HG03108 (cell line): ENCODE measurements around the gene FAM236C.
A peak's percentile ranks its signal among the peaks of the same experiment; 100 is the strongest.
"Not testable (repeated sequence)": the region's sequence is repeated elsewhere in the genome, so short reads cannot be mapped to it uniquely, and the experiment has no call there.

Experiments used
- ATAC-seq: cut with Tn5 transposase; IDR thresholded peaks from one replicate; pipeline ENCODE4 v1.9.1; 2021; ENCODE audit warnings: moderate library complexity; ENCODE audit not compliant: unreplicated experiment

FAM236C gene

DNA sequence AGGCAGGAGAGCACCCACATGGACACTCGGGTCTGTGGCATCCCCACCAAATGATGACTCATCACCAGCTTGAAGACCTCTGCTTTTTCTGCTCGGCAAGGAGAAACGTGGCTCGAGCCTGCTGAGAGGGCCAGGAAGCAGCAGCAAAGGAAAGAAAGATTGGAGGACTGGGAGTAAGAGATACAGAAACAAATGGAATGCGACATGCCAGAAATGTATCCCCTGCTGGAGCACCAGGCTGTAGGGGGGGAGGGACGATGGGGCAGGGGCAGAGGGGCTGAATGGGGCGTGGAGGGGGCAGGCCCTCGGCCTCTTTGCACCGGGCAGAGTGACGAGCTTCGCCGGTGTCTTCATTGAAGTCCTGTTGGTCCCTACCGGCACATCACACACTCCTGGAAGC is at the start of gene FAM236C:
TSS of gene FAM236C (plus strand) at position 301 of the 400 bp plus-strand sequence. CDS start 100 bp downstream, outside the sequence.
- ATAC-seq, result not testable (repeated sequence)

DNA sequence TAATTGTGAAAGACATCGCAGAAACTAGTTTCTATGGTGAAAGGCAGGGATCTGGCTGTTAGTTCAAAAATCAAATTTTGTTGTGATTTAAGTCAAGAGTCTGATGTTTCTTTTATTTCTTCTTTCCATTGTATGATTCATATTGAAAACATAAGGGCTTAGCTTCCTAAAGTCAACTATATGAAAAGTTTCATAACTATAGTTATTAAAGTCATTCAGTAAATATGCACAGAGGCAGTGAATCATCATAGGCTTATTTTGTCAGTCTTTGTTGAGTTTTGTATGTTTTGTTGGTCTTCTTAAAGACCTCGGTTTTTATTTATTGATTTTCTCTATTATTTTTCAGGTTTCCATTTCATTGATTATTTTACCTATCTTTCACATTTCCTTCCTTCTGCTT is 29.5 kb upstream of the FAM236C start:
- not testable (repeated sequence) for ATAC-seq

DNA sequence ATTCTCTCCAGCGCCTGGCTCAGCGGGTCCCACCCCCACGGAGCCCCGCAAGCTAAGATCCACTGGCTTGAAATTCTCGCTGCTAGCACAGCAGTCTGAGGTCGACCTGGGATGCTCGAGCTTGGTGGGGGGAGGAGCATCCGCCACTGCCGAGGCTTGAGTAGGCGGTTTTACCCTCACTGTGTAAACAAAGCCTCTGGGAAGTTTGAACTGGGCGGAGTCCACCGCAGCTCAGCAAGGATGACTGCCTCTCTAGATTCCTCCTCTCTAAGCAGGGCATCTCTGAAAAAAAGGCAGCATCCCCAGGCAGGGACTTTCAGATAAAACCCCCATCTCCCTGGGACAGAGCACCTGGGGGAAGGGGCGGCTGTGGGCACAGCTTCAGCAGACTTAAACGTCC is 22.7 kb upstream of the FAM236C start:
- ATAC-seq, result not testable (repeated sequence)

DNA sequence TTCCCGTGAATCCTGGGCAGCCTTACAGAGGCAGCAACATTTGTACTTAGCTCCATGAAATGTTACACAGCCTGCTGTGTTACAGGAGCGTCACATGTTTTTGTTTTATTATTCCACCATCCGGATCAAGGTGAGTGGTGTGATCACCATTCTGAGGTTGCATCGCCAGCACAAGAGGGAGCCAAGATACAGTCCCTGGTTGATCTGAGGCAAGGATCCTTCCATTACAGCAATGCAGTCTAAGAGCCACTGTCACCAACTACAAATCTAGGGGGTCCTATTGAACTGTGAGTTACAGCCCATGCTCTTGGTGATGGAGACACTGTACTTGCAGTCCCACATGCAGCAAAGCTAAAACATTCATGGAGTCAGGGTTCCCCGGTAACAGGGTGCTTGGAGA is 3.7 kb downstream of the FAM236C start:
- ATAC-seq, result not testable (repeated sequence)

DNA sequence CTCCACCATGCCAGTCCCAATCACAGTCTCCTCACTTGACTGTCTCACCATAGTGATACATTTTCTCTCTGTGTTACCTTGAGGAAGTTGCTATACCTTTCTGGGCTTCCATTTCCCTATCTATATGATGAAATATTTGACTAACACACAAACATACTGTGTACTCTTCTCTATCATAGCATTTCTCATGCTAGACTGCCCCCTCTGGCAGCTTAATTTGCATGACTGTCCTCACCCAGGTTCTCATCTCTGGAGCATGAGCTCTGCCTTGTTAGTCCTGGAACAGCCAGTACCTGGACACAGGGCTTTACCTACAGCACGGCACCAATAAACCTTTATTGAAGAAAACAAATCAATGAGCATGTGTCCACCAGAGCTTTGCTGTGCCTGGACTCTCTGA is 19.9 kb downstream of the FAM236C start:
- ATAC-seq, result not testable (repeated sequence)

DNA sequence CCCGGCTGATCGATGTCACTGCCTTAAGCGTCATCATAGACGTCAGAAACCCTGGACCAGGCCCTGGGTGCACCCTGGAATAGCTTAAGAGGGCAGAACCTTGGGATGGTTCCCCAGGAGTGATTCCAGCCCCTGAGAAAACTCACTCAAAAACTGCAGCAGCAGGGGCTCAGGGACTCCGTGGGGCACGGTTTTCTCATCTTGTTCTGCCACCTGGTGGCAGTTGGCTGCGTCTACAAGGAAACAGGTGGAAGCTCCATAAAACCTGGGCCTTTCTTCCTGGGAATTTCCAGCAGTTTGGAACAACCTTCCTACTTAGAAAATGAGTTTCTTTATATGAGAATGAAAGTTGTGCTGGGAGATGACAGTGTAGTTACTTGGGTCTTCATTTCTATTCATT is 24.0 kb downstream of the FAM236C start:
- ATAC-seq, result not testable (repeated sequence)

DNA sequence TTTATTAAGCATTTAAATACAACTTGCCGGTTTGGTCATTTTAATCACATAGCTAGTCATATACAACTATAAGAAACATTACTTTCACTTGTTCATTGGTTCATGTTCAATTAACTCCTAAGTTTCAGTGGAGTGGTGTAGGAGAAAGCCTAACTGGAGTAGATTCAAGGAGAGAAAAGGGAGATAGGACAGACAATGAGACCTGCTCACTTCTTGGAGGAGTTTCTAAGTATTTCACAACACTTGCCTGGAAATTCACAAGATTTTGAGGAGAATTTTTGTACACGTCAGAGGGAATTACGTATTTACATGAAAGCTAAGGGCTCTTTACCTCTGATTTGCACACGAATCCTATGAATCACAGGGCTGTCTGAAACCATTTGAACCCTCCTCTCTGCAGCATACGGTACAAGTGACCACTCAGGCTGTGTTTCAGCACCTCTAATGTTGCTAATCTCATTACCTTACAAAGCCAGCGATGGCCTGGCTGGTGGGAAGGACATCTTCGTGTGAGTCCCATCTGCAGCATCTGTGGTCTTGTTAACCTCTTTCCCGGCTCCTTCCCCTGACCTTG is 24.6 kb downstream of the FAM236C start:
- ATAC-seq, result not testable (repeated sequence)

DNA sequence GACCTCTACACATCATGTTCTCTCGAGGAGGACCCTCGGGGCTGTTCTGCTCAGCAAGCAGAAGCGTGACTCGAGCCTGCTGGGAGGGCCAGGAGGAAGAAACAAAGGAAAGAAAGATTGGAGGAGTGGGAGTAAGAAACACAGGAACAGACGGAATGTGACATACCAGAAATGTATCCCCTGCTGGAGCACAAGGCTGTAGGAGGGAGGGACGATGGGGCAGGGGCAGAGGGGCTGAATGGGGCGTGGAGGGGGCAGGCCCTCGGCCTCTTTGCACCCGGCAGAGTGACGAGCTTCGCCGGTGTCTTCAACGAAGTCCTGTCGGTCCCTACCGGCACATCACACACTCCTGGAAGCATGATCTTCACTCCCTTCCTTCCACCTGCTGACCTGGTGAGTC is 25.5 kb downstream of the FAM236C start, which contains the start of gene FAM236A:
TSS of gene FAM236A (plus strand) at position 301 of the 400 bp plus-strand sequence. CDS start at position 358, 57 bp downstream.
- ATAC-seq, result not testable (repeated sequence)

DNA sequence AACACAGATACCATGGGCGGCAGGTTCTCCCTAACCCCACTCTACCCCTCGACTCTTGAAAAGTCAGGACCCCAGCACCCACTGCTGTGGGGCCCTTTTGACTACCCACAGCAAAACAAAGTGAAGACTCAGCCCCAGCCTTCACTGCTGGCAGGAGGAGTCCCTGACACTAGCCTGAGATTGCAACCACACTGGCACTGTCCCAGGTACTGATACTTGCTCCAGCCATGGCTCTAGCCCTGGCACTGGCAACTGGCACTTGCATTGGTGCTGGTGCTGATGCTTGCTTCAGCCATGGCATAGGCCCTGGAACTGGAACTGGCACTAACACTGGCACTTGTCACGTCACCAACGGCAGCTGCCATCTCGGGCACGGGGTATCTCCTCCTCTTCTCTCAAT is 29.9 kb downstream of the FAM236C start:
- ATAC-seq, result not testable (repeated sequence)

DNA sequence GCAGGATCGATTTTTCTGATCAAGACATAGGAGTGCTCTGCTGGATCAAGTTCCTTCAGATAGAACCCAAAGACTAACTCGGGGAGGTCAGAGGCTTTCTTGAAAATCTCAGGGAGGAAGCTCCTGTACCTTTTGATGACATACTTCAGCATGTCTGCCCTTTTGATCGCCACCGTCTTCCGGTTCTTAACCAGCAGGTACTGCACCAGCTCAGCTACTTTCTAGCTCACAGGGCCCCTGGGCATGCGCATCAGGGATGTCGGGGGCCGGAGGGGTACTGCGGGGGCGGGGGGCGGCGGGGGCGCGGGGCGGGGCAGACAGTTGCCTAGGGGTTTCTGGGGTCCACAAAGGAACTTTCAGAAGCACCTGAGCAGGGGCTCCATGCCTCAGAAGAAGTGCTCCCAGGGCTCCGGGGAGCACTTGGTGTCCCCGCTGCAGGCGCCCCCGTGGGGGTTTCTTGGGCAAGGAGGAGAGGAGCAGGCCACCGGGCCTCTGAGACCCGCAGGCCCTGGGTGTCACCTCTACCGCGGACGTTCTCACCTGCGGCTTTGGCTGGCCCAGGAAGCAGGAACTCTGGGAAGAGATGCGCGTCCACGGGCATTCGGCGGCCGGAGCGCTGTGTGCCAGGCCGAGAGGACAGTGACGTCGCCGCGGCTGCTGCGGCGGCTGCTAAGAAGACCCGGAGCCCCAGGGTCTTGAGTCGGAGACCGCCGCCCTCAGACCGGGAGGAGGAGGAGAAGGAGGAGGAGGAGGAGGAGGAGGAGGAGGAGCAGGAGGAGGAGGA is 30.8 kb downstream of the FAM236C start:
- peak; percentile 74 for ATAC-seq

DNA sequence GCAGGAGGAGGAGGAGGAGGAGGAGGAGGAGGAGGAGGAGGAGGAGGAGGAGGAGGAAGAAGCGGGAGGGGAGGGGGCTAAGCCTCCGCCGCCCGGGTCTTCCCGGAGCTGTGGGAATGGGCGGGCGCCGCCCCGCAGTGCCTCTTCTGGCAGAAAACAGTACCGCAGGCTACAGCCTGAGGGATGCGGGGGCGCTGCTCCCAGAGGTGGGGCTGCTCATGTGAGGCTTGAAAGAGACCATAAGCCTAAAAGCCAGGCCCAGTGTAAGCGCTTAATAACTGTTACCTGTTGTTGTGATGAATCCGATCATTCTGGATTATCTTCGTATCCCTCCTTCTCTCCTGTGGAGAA is 31.4 kb downstream of the FAM236C start, which contains the start of gene DMRTC1:
TSS of gene DMRTC1 (minus strand) at position 19 of the 351 bp plus-strand sequence. CDS start 68,143 bp downstream, outside the sequence.
- ATAC-seq, result peak; percentile 70

DNA sequence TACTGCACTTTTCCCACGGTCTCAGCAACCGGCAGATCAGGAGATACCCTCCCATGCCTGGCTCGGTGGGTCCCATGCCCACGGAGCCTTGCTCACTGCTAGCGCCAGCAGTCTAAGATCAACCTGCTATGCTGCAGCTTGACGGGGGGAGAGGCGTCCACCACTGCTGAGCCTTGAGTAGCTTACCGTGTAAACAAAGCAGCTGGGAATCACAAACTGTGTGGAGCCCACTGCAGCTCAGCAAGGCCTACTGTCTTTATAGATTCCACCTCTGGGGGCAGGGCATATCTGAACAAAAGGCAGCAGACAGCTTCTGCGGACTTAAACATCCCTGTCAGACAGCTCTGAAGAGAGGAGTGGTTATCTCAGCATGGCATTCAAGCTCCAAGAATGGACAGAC is 47.6 kb downstream of the FAM236C start:
- not testable (repeated sequence) for ATAC-seq
